ENCODE data around the gene PLAAT5. TPM values are rescaled to one million over a fixed set of nuclear protein-coding genes. Genes with fewer than 3 reads are reported as not detected.

PLAAT5 gene
- total RNA-seq, 1 experiment from 2014 or later: 8.5 TPM

- Histone ChIP-seq H4K5ac (ENCODE audit: insufficient read length, low read depth, low read length) (no peak overlapping the region), H3K4ac (ENCODE audit: low read depth, low read length) (no peak overlapping the region), H3K23me2 (ENCODE audit: insufficient read length, low read depth, low read length, poor library complexity, severe bottlenecking) (no peaks in the 10 kb centered on the region), H3K9ac (ENCODE audit: extremely low read depth, insufficient read length, low read length) (no peak overlapping the region), H2AFZ (ENCODE audit: low read length) (no peak overlapping the region), H3K4me2 (ENCODE audit: insufficient read depth, insufficient read length, low read length) (no peak overlapping the region), H3K27me3 (ENCODE audit: insufficient read depth, low read length) (no peaks in the 10 kb centered on the region), H2BK15ac (ENCODE audit: low read depth, low read length) (no peak overlapping the region), H3K4me1 (ENCODE audit: insufficient read depth, low read length) (peaks cover 9% of the 10 kb centered on the region; the same call in 1 of the 2 replicates), H2BK5ac (ENCODE audit: insufficient read length, low read length) (no peak overlapping the region), H3T11ph (ENCODE audit: low read length) (no peak overlapping the region), H3K56ac (ENCODE audit: insufficient read length, low read depth, low read length) (no peak overlapping the region), H3K79me1 (ENCODE audit: insufficient read depth, low read depth, low read length, poor library complexity, severe bottlenecking) (no peaks in the 10 kb centered on the region), H3K18ac (ENCODE audit: insufficient read length, low read depth, low read length) (no peak overlapping the region), H3K27ac (ENCODE audit: insufficient read length, low read depth, low read length) (no peak overlapping the region), H3K79me2 (ENCODE audit: insufficient read depth, low read length) (no peaks in the 10 kb centered on the region), H3K14ac (ENCODE audit: insufficient read depth, low read length) (no peak overlapping the region), H2BK20ac (ENCODE audit: low read depth, low read length, poor library complexity, severe bottlenecking) (no peak overlapping the region), H4K20me1 (ENCODE audit: control insufficient read depth, insufficient read depth, insufficient read length) (no peaks in the 10 kb centered on the region), H3K23ac (ENCODE audit: insufficient read length, low read depth, low read length) (no peak overlapping the region), H2BK12ac (ENCODE audit: insufficient read length, low read depth, low read length) (no peak overlapping the region), H4K91ac (ENCODE audit: insufficient read length, low read depth, low read length) (no peak overlapping the region), H2BK120ac (ENCODE audit: low read depth, low read length, poor library complexity, severe bottlenecking) (no peak overlapping the region), H4K8ac (replicated peaks; ENCODE audit: insufficient read length, low read depth, low read length) (no peak overlapping the region), H3K9me3 (ENCODE audit: control insufficient read depth, low read depth, low read length) (no peaks in the 10 kb centered on the region), H2AK5ac (ENCODE audit: insufficient read length, low read length) (no peak overlapping the region)
- Mint-ChIP-seq H3K27me3 (ENCODE audit: low read depth) (peaks cover 5% of the 10 kb centered on the region), H3K27ac (no peak overlapping the region), H3K4me3 (0 out of 5 replicates have a peak overlapping the region, but pooled peaks of 1 of the 2 experiments have one; percentile 31), H3K36me3 (ENCODE audit: insufficient read depth in 1 of 3, low read depth in 3 of 3) (peaks cover 16 to 28% (median 25%) of the 10 kb centered on the region in 3 experiments), H3K4me1 (peaks cover 62 to 75% of the 10 kb centered on the region in 2 experiments), H3K9me3 (peaks cover 25 to 30% of the 10 kb centered on the region in 2 experiments)
- DNase-seq: no peak
- WGBS (ENCODE audit: extremely low coverage, insufficient read length, low lambda C conversion rate): no CpG with 5 or more reads among the region's 6 CpGs
- TF ChIP-seq CTCF (conservative IDR thresholded peaks at IDR 0.05): no peak
Measured at GRCh38 chr11:63503492-63503891, 12.5 kb upstream of the PLAAT5 start.
